ENCODE measurements around the gene PDZD7. TPM values are rescaled to one million over a fixed set of nuclear protein-coding genes. Genes with fewer than 3 reads are reported as not detected.

PDZD7 gene
- total and polyA plus RNA-seq, 12 donors = 0.13 to 0.66 (median 0.22) TPM; not detected in 1

- no peak for ATAC-seq
- 73 to 77% methylated on average over 7 of the region's 7 CpGs for WGBS, 2 donors
- H3K9me3 ChIP-seq = no peaks in the 10 kb centered on the region
Measured at GRCh38 chr10:101028446-101029337, 2.2 kb downstream of the PDZD7 start.

GRCh38 chr10:101027106-101027720, 3.7 kb downstream of the PDZD7 start:
- peaks cover 6 to 16% (median 10%) of the 10 kb centered on the region in 9 donors for H3K4me1 ChIP-seq
- WGBS, 2 donors = 66 to 80% methylated on average over 10 of the region's 10 CpGs
- no peak for ATAC-seq
- intact Hi-C loops (cut with DNase I) = loop anchor here in 1 of 10 donors (5.0 kb wide), 1 partner anchor 40 kb away; the partner anchor contains the start of genes MRPL43 and TWNK
- DNase-seq = no peak
- no peak overlapping the region for H3K27ac ChIP-seq
- no peaks in the 10 kb centered on the region for H3K27me3 ChIP-seq
- H3K36me3 ChIP-seq = no peaks in the 10 kb centered on the region
- TF ChIP-seq CTCF (IDR thresholded peaks at IDR 0.05) = no peak
- H3K4me3 ChIP-seq = no peak overlapping the region
- no peaks in the 10 kb centered on the region for H3K9me3 ChIP-seq

More at GRCh38 chr10:101028446-101029337, 2.2 kb downstream of the PDZD7 start:
- H3K36me3 ChIP-seq = no peaks in the 10 kb centered on the region
- DNase-seq = no peak
- H3K4me3 ChIP-seq = no peak overlapping the region
- peaks cover 10 to 30% (median 23%) of the 10 kb centered on the region in 9 donors for H3K4me1 ChIP-seq
- no peaks in the 10 kb centered on the region for H3K27me3 ChIP-seq
- no peak overlapping the region for H3K27ac ChIP-seq
- intact Hi-C loops (cut with DNase I) = loop anchor here in 1 of 10 donors (5.0 kb wide), 1 partner anchor 41 kb away; the partner anchor contains the start of genes MRPL43 and TWNK
- TF ChIP-seq CTCF (IDR thresholded peaks at IDR 0.05) = no peak

DNA sequence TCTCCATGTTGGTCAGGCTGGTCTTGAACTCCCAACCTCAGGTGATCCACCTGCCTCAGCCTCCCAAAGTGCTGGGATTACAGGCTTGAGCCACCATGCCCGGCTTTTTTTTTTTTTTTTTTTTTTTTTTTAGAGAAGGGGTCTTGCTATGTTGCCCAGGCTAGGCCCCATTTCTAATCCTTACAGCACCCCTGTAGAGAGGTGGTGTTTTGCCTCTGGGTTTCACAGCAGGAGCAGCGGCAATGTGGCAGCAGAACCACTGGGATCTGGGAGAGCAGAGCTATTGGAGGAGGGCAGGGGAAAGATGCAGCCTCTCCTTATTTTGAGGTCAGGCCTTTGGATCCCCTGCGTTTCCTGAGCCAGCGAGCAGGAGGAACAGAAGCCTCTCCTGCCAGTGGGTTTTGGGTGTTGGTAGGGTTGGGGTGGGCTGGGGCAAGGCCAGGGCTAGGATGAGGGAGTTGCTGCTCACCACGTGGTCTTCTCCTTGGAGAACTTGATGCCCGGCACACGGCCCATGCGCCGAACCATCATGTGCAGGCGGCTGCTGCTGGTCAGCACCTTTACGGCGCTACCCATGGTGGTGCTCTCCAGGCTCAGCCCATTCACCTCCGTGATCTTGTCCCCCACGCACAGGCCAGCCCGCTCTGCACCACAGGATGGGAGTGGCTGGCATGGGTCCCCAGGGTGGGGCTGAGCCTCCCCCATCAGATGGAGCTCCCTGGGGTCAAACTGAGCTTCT, 7.8 kb downstream of the PDZD7 start:
- ATAC-seq (no peak), DNase-seq (no peak)
- Histone ChIP-seq H3K27me3 (peaks cover 0 to 11% (median 10%) of the 10 kb centered on the region in 7 donors), H3K4me1 (peaks cover 0 to 11% (median 8%) of the 10 kb centered on the region in 9 donors), H3K9me3 (no peaks in the 10 kb centered on the region), H3K27ac (no peak overlapping the region), H3K36me3 (no peaks in the 10 kb centered on the region), H3K4me3 (no peak overlapping the region)
- intact Hi-C loops (cut with DNase I) = no loop called here
- no peak for TF ChIP-seq CTCF (IDR thresholded peaks at IDR 0.05)
- WGBS, 2 donors = 91 to 93% methylated on average over 14 to 15 of the region's 15 CpGs

GRCh38 chr10:101021692-101022251, 9.2 kb downstream of the PDZD7 start:
- Histone ChIP-seq H3K4me3 (no peak overlapping the region), H3K4me1 (peaks cover 0 to 15% (median 9%) of the 10 kb centered on the region in 9 donors), H3K27ac (no peak overlapping the region), H3K36me3 (no peaks in the 10 kb centered on the region), H3K9me3 (no peaks in the 10 kb centered on the region), H3K27me3 (peaks cover 0 to 23% (median 20%) of the 10 kb centered on the region in 7 donors)
- ATAC-seq (no peak), DNase-seq (no peak)
- intact Hi-C loops (cut with DNase I) = no loop called here
- WGBS, 2 donors = 87 to 90% methylated on average over 11 of the region's 11 CpGs
- no peak for TF ChIP-seq CTCF (IDR thresholded peaks at IDR 0.05)

All from heart right ventricle (tissue), 16 donors.